Osteoblast (primary cell): Measurements from ENCODE around the gene NMRK2. TPM values are rescaled to one million over a fixed set of nuclear protein-coding genes. Genes with fewer than 3 reads are reported as not detected.

ENCODE experiments used
- DNase-seq: peaks from one replicate; pipeline ENCODE4 v3.0.0; 2011; ENCODE audit warnings: low spot score, mixed read lengths; ENCODE audit not compliant: insufficient read length; ENCODE audit errors: missing footprints
- H2AFZ ChIP-seq: 2 replicates; pipeline ENCODE4 v1.6.0; 2011; ENCODE audit warnings: mild to moderate bottlenecking, low read length
- H3K27ac ChIP-seq: 2 replicates; pipeline ENCODE4 v1.5.1; 2011; ENCODE audit warnings: mild to moderate bottlenecking, low read depth, low read length, moderate library complexity
- H3K27me3 ChIP-seq: 2 replicates; pipeline ENCODE4 v1.6.0; 2012; ENCODE audit warnings: mild to moderate bottlenecking, control low read depth, inconsistent platforms, low read length, moderate library complexity; ENCODE audit not compliant: insufficient read depth
- H3K36me3 ChIP-seq: 2 replicates; pipeline ENCODE4 v1.5.1; 2011; ENCODE audit warnings: mild to moderate bottlenecking, low read length, control low read depth, moderate library complexity; ENCODE audit not compliant: insufficient read depth
- H3K4me1 ChIP-seq: 2 replicates; pipeline ENCODE4 v1.5.1; 2011; ENCODE audit warnings: mild to moderate bottlenecking, low read length, control low read depth, moderate library complexity; ENCODE audit not compliant: insufficient read depth
- H3K4me2 ChIP-seq: 2 replicates; pipeline ENCODE4 v1.6.0; 2011; ENCODE audit warnings: mild to moderate bottlenecking, low read length; ENCODE audit not compliant: insufficient read depth
- H3K4me3 ChIP-seq: fragments of 200-600 bp; sonication (generic); 3 replicates; pipeline ENCODE4 v1.5.1; 2012; ENCODE audit warnings: mild to moderate bottlenecking, low read length, inconsistent platforms; ENCODE audit not compliant: insufficient read depth
- H3K79me2 ChIP-seq: 2 replicates; pipeline ENCODE4 v1.6.0; 2012; ENCODE audit warnings: mild to moderate bottlenecking, low read length, control low read depth, inconsistent platforms; ENCODE audit not compliant: insufficient read depth
- H3K9me3 ChIP-seq: 2 replicates; pipeline ENCODE4 v1.5.1; 2011; ENCODE audit warnings: low read depth, low read length, control low read depth
- H4K20me1 ChIP-seq: 2 replicates; pipeline ENCODE4 v1.6.0; 2012; ENCODE audit warnings: mild to moderate bottlenecking, low read length, control low read depth; ENCODE audit not compliant: insufficient read depth
- total RNA-seq: library from RNA; depleted of rRNA; stranded (reverse); fragments of >200 nt; gene quantifications from 2 replicates; pipeline ENCODE4 v1.2.3, GENCODE V29; 2012
- TF ChIP-seq, protein P1 (sequence below): IDR thresholded peaks from 2 replicates; pipeline ENCODE4 v1.5.1; 2011; ENCODE audit warnings: mild to moderate bottlenecking, low read depth, low read length, moderate library complexity; ENCODE audit errors: extremely low read depth

Gene NMRK2
- total RNA-seq, 1 donor = not detected

DNA sequence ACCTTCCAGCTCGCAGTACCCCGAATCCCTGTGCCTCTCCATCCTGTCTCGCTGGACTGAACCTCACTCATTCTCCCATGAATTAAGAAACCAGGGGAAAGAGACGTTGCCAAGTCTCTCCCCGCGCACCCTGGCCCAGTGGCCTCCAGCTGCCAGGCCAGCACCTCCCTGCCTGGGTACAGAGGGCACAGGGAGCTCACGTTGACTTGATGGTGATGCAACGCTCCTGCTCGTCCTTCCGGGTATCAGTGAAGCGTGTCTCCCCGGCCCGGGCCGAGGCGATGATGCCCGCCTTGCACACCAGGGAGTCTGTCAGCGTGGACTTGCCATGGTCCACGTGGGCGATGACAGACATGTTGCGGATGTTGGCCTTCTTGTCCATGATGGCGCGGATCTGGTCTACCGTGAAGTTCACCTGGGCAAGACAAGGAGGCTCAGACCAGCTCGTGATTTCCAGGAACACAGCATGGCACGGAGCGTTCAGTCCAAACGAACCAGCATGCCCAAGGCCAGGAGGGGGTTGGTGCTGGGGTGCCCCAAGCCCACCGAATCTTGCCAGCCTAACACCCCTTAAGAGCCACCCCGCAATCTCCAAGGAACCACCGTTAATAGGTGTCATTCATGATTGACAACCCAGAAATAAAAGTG lies 51.2 kb downstream of the NMRK2 start:
- Histone ChIP-seq H4K20me1 (peaks cover 62% of the 10 kb centered on the region), H3K27me3 (no peaks in the 10 kb centered on the region), H3K9me3 (no peaks in the 10 kb centered on the region), H3K27ac (peak overlapping the region; percentile 98), H3K79me2 (peaks cover 62% of the 10 kb centered on the region), H3K4me1 (peaks cover 40% of the 10 kb centered on the region), H3K36me3 (peaks cover 58% of the 10 kb centered on the region), H3K4me3 (peak overlapping the region; percentile 100), H3K4me2 (peak overlapping the region; percentile 99), H2AFZ (no peak overlapping the region)
- TF ChIP-seq, protein P1, sequence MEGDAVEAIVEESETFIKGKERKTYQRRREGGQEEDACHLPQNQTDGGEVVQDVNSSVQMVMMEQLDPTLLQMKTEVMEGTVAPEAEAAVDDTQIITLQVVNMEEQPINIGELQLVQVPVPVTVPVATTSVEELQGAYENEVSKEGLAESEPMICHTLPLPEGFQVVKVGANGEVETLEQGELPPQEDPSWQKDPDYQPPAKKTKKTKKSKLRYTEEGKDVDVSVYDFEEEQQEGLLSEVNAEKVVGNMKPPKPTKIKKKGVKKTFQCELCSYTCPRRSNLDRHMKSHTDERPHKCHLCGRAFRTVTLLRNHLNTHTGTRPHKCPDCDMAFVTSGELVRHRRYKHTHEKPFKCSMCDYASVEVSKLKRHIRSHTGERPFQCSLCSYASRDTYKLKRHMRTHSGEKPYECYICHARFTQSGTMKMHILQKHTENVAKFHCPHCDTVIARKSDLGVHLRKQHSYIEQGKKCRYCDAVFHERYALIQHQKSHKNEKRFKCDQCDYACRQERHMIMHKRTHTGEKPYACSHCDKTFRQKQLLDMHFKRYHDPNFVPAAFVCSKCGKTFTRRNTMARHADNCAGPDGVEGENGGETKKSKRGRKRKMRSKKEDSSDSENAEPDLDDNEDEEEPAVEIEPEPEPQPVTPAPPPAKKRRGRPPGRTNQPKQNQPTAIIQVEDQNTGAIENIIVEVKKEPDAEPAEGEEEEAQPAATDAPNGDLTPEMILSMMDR = no peak
- DNase-seq = peak; percentile 84

DNA sequence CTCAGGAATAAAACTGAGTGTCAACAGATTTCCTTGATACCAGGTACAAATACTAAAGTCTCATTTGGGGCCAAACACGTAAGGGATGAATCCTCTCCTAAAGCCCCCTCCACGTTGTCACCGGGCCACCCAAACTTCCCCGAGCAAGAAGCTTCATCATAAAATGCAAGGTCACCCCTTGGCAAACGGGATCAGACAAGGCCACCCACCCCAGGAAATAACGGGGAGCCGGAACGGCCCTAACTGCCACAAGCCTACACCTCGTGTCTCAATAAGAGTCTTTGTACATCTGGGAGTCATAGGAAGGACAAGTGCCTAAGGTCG lies 51.7 kb downstream of the NMRK2 start:
- Histone ChIP-seq H3K9me3 (no peaks in the 10 kb centered on the region), H3K4me2 (peak overlapping the region; percentile 99), H3K4me3 (peak overlapping the region; percentile 100), H3K79me2 (peaks cover 57% of the 10 kb centered on the region), H3K36me3 (peaks cover 53% of the 10 kb centered on the region), H3K27me3 (no peaks in the 10 kb centered on the region), H3K4me1 (peaks cover 40% of the 10 kb centered on the region), H2AFZ (no peak overlapping the region), H3K27ac (peak overlapping the region; percentile 98), H4K20me1 (peaks cover 57% of the 10 kb centered on the region)
- TF ChIP-seq, protein P1 = no peak
- DNase-seq = no peak

DNA sequence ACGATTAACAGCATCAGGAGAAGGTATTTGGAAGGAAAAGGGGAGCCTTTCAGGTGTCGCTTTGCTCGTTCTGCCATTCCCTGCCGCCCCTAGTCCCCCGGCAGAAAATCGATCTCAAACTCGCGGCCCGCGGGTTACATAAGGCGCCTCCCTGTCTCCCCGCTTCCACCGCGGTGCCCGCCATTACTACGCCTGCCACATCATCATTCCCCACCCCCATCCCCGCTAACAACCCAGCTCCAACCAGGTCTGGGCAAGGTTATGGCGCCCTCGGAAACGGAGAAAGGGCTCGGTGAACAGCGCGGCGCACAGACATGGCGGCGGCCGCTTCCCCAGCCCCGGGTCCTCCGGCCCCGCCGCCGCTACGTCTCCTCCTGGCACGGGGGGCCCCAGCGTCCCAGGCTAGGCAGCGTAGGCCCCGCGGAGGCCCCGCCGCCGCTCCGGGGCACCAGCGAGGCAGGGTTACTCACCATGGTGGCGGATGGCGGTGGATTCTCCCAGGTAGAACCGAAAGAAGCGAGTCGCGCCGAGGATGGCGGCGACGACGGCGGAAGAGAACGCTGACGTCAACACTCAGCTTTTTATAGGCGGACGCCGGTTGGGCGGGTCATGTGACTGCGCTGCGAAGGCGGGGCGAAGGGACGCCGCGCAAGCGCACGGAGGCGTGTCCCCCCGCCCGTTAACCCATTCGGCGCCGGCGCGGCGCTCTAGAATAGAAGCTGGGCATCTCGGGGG lies 52.2 kb downstream of the NMRK2 start, which contains the start of gene EEF2:
TSS of gene EEF2 (minus strand) at position 556 of the 735 bp plus-strand sequence. CDS start at position 473, 83 bp downstream.
- peak within 1 kb of the TSS; percentile 100 for H3K4me3 ChIP-seq
- H4K20me1 ChIP-seq = peaks cover 52% of the 10 kb centered on the region
- peak within 1 kb of the TSS; percentile 99 for H3K4me2 ChIP-seq
- no peaks in the 10 kb centered on the region for H3K27me3 ChIP-seq
- H2AFZ ChIP-seq = peak within 1 kb of the TSS; percentile 86
- peaks cover 52% of the 10 kb centered on the region for H3K79me2 ChIP-seq
- peak; percentile 99 for DNase-seq
- H3K9me3 ChIP-seq = no peaks in the 10 kb centered on the region
- H3K4me1 ChIP-seq = peaks cover 40% of the 10 kb centered on the region
- H3K27ac ChIP-seq = peak within 1 kb of the TSS; percentile 98
- TF ChIP-seq, protein P1 = no peak
- peaks cover 48% of the 10 kb centered on the region for H3K36me3 ChIP-seq

DNA sequence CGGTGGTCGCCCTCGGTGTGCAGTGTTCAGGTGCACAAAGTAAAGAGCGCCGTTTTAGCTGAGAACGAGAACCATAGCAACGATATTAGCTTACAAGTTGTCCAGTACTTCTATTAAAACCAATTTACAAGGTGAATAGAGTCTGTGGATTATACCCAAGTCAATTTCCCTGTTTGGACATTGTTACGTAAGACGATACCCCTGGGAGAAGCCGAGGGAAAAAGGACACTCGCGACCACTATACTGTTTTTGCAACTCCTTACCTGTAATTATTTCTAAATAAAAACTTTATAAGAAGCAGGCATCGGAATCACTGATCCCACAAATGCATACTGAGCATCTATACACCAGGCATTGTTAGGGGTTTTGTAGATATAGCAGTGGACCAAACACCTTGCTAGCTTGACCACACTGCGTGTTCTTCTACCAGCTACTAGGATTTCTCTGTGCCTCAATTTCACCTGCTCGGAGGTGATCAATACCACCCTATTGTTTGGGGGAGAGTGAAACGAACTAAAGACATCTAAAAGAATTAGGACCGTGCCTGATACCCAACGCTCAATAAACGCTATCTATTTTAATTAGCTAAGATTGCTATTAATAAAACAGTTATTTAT lies 52.9 kb downstream of the NMRK2 start:
- Histone ChIP-seq H3K4me3 (peak overlapping the region; percentile 100), H3K27me3 (no peaks in the 10 kb centered on the region), H3K4me1 (peaks cover 40% of the 10 kb centered on the region), H3K27ac (peak overlapping the region; percentile 33), H3K36me3 (peaks cover 41% of the 10 kb centered on the region), H3K79me2 (peaks cover 45% of the 10 kb centered on the region), H2AFZ (peak overlapping the region; percentile 86), H3K4me2 (peak overlapping the region; percentile 99), H3K9me3 (no peaks in the 10 kb centered on the region), H4K20me1 (peaks cover 45% of the 10 kb centered on the region)
- peak; percentile 21 for DNase-seq
- TF ChIP-seq, protein P1 = no peak
